GM21390 (cell line): ENCODE data around the gene C9orf72.

ENCODE experiments used
- ATAC-seq: cut with Tn5 transposase; IDR thresholded peaks from one replicate; pipeline ENCODE4 v1.9.1; 2021; ENCODE audit not compliant: unreplicated experiment

Gene C9orf72

GRCh38 chr9:27539479-27540441 lies 33.5 kb downstream of the C9orf72 start:
- peak; percentile 59 for ATAC-seq

- no peak for ATAC-seq
These were observed 34.6 kb downstream of the C9orf72 start for GRCh38 chr9:27538647-27539046.

GRCh38 chr9:27537756-27538155 lies 35.5 kb downstream of the C9orf72 start:
- no peak for ATAC-seq

- no peak for ATAC-seq
These were observed 36.2 kb downstream of the C9orf72 start for GRCh38 chr9:27537027-27537435.

GRCh38 chr9:27536168-27536567 lies 37.1 kb downstream of the C9orf72 start:
- ATAC-seq = no peak

GRCh38 chr9:27535701-27536118 lies 37.6 kb downstream of the C9orf72 start:
- no peak for ATAC-seq

- no peak for ATAC-seq
These were observed 38.5 kb downstream of the C9orf72 start for GRCh38 chr9:27534658-27535209.

- ATAC-seq = no peak
These were observed 39.1 kb downstream of the C9orf72 start for GRCh38 chr9:27534131-27534530.

- ATAC-seq = no peak
These were observed 40.0 kb downstream of the C9orf72 start for GRCh38 chr9:27533311-27533710.

GRCh38 chr9:27532046-27532445 lies 41.2 kb downstream of the C9orf72 start:
- no peak for ATAC-seq

- no peak for ATAC-seq
These were observed 42.1 kb downstream of the C9orf72 start for GRCh38 chr9:27530915-27531755.

GRCh38 chr9:27529316-27530278 lies 43.7 kb downstream of the C9orf72 start, which contains the start of gene MOB3B:
Gene MOB3B (minus strand): TSS chr9:27529814. CDS start chr9:27455550, 74,264 bp downstream.
- peak; percentile 77 for ATAC-seq

GRCh38 chr9:27528886-27529315 lies 44.4 kb downstream of the C9orf72 start:
- ATAC-seq = peak; percentile 39

GRCh38 chr9:27528076-27528885 lies 45.0 kb downstream of the C9orf72 start:
- peak; percentile 55 for ATAC-seq

- no peak for ATAC-seq
These were observed 45.6 kb downstream of the C9orf72 start for GRCh38 chr9:27527702-27528075.

GRCh38 chr9:27524236-27524635 lies 49.0 kb downstream of the C9orf72 start, which contains the start of gene IFNK:
Gene IFNK (plus strand): TSS chr9:27524290. CDS start chr9:27524337, 47 bp downstream.
- ATAC-seq = no peak

- ATAC-seq = no peak
These were observed 50.1 kb downstream of the C9orf72 start for GRCh38 chr9:27523141-27523540.

GRCh38 chr9:27520986-27521385 lies 52.3 kb downstream of the C9orf72 start:
- no peak for ATAC-seq
